CD4-positive, alpha-beta T cell treated with Interleukin-21 for 1 hour (primary cell): Measurements from ENCODE around the gene ABI3BP.
"Not testable (repeated sequence)": the region's sequence is repeated elsewhere in the genome, so short reads cannot be mapped to it uniquely, and the experiment has no call there.

ENCODE experiments used
- DNase-seq: peaks from one replicate; pipeline ENCODE4 v3.0.0-alpha.2; 2020

ABI3BP gene, protein sequence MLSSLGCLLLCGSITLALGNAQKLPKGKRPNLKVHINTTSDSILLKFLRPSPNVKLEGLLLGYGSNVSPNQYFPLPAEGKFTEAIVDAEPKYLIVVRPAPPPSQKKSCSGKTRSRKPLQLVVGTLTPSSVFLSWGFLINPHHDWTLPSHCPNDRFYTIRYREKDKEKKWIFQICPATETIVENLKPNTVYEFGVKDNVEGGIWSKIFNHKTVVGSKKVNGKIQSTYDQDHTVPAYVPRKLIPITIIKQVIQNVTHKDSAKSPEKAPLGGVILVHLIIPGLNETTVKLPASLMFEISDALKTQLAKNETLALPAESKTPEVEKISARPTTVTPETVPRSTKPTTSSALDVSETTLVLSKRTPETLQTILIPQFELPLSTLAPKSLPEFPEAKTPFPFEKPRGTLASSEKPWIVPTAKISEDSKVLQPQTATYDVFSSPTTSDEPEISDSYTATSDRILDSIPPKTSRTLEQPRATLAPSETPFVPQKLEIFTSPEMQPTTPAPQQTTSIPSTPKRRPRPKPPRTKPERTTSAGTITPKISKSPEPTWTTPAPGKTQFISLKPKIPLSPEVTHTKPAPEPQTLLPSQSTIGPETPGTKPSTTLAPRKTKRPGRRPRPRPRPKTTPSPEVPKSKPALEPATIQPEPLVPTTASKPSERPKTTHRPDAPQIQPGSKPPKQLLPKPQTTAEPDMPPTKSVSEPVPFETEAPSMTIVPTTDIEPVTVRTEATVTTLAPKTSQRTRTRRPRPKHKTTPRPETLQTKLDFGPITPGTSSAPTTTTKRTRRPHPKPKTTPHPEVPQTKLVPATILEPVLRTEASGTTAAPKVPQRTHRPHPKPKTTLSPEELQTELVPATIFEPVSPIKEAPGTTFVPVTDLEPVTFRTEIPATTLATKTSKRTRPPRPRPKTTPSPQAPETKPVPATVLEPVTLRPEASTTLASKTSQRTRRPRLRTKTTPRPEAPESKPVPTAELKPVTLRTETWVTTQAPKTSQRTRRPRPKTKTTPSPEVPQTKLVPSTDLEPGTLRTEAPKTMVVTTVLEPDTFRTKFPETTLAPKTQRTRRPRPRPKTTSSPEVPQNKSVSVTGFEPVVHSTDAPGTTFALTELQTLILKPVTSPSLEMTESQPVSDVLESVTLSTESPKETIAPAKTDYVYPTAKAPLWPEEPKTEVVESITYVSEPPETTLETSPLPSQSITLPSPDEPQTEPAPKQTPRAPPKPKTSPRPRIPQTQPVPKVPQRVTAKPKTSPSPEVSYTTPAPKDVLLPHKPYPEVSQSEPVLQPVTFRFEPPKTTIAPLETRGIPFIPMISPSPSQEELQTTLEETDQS (N-terminal part only)

DNA sequence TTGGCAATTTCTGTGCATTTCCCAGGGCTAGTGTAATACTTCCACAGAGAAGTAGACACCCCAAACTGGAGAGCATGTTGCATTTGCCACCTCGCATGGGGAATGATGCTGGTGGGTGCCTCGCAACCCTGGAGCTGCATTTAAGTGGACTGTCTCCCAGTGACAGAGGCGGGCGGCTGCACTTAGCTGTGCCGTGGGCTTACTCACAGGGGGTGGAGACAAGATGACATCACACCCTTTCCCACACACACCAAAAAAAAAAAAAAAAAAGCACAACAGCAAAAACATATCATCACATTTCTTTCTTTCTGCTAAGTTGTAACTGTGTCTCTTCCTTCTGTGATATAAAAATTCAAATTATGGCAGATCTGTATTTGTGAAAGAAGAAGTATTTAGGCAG is at the start of gene ABI3BP:
ABI3BP (minus strand) TSS at position 113 of the 400 bp plus-strand sequence; CDS start at position 76, 37 bp downstream.
- no peak for DNase-seq

DNA sequence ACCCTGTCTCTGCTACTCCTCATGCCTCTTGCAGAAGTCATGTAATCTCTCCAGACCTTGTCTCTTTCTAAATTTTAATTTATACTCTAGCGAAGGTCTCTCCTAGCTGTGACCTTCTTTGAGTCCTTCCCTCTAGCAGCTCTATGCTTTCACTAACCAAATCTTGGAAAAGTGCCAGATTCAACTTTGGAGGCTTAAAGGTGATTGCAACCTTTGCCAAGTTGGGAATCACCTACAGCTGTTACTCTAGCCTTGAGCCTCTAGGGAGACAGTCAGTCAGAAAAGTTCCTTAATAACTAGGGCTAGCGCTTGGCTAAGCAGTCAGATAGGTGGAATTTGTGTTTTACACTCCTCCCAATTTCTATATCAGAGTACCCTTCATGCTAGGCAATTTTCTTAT is 46.1 kb upstream of the ABI3BP start:
- DNase-seq = no peak

DNA sequence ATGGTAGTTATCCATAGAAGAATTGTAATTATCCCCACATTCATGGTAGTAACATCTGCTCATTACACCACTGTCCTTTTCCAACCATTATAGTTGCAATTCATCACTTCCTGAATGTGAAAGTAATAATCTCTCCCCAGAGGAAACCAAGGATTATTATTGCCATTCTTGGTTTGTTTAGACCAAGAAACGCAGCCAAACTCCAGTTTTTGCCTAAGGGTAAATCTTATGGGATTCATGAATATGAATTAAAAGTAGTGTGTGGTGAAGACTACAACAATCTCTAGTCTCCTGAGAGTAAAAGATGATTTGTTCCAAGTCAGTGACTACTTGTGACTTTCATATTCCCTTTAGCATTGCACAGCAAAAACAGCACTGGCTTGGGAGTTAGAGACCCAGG is 45.7 kb upstream of the ABI3BP start:
- no peak for DNase-seq

DNA sequence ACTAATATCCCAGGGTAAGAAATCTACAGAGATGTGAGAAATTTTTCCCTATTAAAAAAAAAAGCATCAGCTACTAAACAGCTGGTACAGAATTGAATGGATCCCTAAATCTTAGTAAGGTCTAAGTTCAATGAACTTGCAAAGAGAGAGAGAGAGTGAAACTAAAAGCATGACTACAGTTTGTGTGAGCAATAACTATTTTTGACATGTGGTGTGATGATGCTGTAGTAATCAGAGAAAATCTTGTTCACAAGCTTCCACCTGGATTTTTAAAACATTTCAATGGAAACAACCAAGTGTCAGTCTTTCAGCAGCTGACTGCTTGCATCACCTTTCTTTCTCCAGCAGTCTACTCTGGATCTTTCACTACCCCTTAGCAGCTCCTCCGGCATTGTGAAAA is 45.2 kb upstream of the ABI3BP start:
- DNase-seq = no peak

DNA sequence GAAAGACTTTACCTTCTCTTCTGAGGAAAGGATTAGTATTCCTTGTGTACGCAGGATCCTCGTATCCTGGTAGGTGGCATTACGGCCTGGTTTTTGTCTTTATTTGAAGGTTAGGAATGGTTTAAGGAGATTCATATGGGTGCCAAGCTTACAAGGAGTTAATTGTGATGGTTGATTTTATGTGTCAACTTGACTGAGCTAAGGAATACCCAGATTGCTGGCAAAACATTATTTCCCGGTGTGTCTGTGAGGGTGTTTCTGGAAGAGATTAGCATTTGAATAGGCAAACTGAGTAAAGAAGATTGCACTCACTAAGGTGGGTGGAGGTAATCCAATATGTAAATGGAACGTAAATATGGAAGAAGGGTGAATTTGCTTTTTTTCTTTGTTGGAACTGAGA is 44.4 kb upstream of the ABI3BP start:
- no peak for DNase-seq

DNA sequence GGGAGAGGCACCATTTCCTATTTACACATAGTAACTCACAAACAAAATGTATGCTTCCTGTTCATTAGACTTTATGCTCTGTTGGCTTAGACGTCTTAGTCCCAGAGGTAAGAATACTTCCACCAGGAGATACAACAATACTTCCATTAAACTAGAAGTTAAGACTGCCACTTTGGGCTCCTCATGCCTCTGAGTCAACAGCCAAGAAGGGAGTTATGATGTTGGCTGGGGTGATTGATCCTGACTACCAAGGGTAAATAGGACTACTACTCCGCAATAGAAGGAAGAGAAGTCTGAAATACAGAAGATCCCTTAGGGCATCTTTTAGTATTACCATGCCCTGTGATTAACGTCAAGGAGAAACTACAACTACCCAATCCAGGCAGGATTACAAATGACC is 43.5 kb upstream of the ABI3BP start:
- DNase-seq = no peak

DNA sequence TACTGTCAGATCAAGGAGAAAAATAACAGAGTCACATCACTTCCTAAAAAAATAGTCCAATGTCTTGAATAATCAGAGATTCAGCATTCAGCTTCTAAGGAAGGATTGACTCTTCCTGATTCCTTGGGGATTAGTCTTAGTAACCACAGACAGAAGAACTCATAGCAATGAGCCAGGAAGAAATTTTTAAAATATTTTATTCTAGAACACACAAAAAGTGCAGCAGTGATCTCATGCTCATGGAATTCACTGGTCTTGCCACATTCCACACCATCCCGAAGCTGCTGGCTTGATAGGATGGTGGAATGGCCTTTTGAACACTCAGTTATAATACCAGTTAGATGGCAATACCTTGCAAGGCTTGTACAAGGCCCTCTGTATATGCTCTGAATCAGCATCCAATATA is 43.0 kb upstream of the ABI3BP start:
- DNase-seq = no peak

DNA sequence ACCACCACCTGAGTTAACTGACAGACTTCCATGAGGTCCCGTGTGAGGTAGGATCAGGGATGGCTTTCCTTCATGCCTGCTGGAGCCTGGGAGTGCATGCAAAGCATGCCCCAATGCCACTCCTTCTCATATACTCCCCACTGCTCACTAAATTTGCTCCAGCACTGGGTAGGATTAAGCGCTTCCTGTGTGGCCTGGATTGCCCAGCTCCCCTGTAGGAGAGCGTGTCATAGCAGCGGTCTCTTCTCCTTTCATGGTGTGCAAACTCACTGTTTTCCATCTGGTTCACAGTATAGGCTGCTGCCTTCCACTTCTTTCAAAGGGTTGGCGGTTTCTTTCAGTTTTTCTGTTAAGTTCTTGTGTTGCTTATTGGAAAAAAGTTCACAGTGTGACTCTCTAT is 34.1 kb upstream of the ABI3BP start:
- DNase-seq = no peak

DNA sequence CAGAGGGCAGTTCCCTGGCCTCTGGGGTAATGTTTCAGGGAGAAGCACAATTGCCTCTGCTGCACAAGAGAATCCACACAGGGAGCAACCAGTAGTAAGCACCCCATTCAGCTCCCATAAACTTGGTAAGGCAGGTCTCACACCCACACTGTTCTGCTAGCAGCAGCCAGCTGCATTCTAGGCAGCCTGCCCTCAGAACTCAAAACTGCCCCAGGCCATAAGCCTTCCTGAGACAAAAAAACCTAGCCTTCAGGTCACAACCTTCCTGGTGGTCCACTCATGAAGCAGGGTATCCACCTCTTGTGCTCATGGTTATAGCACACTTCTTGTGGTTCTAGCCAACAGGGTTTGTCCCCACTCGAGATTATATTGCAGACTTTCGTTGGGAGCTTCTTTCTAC is 33.7 kb upstream of the ABI3BP start:
- no peak for DNase-seq

DNA sequence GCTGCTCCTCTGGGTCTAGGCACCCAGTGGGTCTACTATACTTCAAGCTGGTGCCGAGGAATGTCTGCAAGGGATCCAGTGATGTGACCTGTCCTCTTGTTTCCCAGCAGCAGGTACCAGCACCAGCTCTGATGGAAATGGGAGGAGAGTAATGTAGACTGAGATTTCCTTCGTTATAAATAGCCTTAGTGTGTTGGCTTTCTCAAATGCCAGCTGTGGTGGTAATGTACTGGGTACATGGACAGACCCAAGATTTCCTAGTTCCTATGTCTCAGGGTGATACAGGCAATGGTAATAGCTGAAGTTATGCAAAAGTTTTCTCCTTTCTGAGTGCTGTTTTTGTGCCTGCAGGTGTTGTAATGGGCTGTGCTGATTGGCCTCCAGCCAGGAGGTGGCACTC is 33.0 kb upstream of the ABI3BP start:
- DNase-seq = no peak

DNA sequence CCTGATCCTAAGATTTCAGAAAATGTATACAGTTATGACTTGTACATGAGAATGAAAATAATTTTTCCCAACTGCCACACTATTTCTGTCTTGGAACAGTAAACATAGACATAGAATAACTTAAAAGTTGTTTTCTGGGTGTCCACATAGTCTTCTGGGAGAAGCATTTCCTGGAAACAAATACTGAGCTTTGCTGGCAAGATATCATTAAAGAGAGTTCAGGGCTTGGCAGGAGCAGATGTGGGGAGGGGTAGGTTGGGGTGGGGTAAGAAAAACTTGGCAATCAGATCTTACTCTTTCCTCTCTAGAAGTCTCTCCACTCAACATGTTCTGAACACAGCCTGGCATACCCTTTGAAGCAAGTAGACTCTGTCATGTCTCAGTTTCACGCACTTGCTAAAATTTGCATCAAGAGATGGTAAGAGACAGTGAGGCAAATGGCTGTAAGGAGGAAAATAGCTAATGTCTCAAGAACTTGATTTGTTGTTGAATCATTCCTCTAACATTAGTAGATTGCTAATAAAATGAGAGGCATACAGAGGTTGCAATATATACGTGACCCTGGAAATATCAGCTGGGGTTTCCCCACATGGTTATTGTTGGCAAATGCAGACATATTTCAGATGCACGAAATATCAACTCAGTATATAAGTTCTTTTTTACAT is 27.3 kb upstream of the ABI3BP start:
- DNase-seq = no peak

DNA sequence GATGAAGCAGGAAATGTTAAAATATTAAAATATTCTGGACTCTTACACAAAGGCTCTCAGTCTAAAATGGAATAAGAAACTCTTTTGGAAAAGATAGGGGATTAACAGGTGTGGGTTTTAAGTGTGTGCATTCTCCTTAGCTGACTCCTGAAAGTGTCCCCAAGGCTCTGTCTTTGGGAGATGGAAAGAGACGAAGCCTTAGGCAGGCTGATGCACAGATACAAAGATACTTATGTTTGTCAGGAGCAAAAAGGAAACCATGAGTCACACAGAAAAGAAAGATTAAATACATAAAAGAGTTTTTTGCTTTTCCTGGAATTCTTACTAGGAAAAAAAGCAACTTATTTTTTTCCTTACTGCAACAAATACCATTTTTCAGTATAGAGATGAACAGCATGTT is 23.8 kb upstream of the ABI3BP start:
- no peak for DNase-seq

DNA sequence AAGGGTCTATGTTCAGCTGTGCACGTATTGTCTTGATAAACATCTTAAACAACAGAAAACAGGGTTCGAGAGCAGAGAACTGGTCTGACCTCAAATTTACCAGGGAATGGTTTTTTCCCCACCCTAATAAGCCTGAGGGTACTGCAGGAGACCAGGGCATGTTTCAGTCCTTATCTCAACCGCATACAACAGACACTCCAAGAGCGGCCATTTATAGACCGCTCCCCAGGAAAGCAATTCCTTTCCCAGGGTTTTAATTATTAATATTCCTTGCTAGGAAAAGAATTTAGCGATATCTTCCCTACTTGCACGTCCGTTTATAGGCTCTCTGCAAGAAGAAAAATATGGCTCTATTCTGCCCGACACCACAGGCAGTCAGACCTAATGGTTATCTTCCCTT is 19.1 kb upstream of the ABI3BP start:
- not testable (repeated sequence) for DNase-seq

DNA sequence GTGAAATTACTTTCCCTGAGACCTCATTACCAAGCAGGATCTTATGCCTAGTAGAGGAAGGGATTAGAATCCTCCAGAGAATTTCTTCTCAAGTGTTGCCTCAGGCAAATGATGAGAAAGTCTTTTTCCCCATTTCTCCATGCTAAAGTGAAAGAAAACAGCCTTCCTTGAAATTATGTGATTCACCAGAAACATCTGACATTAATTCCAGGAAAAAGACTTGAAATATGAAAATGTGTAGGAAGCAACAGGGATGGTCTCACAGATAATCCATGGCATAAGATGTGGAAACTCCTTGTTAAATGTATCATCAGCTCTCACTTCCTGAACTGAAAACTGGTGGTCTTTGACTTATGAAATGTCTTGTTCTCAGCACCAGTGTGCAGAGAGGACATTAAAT is 17.9 kb upstream of the ABI3BP start:
- DNase-seq = no peak

DNA sequence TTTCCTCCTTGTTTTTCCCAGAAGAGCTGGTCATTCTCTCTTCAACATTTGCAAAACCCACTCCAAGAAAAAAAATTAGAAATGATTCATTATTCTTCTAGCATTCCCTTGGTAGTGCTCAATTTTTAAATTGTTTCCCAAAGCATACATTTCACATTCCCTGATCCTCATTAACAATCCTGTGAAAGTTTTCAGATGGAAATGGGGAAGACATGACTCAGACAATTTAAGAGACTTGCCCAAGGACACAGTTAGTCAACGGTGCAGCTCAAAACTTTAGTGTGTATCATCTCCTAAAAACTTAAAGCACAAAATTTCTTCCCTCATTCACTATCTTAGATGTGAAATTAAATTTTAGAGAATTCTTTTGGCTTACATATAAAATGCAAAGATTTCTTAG is 17.1 kb upstream of the ABI3BP start:
- no peak for DNase-seq

DNA sequence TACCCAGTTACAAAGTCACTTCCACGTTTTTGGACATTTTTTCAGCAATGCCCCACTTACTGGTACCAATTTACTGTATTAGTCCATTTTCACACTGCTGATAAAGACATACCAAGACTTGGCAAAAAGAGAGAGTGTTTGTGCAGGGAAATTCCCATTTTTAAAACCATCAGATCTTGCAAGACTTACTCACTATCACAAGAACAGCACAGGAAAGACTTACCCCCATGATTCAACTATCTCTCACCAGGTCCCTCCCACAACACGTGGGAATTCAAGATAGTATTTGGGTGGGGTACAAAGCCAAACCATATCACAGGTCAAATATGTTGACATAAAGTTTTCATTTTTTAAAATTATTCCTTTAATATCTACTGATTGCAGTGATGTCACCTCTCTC is 16.2 kb upstream of the ABI3BP start:
- DNase-seq = no peak

DNA sequence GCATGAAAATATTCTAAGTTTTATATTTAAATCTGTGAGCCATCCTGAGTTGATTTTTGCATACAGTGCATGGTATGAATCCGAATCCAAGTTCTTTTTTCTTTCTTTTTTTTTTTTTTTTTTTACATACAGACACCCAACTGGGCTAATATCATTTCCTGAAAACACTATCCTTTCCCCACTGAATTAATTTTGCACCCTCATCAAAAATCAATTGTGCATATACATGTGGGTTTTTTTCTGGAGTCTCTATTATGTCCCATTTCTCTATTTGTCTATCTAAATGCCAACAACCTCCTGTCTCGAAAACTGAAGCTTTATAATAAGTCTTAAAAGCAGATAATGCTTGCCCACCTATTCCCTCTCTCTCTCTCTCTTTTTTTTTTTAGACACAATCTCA is 5.9 kb upstream of the ABI3BP start:
- DNase-seq = no peak

DNA sequence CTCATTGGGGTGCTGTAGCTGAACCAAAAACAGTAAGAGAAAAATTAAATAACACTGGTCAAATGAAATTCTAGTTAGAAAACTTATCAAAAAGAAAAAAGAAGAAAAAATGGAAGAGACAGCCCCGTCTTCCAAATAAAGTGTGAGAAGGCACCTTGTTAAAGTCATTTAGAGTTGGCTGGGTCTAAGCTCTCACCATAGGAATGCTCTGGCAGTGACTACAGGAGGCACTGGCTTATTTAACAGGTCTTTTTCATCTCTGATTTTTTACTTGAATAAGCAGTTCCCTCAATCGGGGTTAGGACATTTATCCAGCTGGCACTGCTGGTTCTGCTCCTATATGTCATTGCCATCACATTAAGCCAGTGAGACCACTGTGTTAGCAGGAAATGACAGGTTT is 1.6 kb upstream of the ABI3BP start:
- no peak for DNase-seq

DNA sequence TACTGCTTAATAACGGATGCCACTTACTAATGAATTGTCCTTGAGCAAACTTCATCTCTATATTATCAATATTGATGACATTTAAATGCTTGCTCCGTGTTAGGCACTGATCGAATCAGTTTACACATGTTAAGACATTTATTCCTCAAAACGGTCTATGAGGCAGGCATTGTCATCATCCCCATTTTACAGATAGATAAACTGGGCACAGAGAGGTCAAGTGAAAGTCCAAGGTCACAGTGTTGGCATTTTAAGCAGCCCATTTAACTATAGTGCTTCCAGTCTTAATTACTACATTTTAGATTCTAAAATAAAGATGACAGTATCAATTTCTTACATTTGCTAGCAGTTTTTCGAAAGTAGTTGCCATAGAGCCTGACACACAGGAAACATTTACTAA is 966 bp upstream of the ABI3BP start:
- no peak for DNase-seq

DNA sequence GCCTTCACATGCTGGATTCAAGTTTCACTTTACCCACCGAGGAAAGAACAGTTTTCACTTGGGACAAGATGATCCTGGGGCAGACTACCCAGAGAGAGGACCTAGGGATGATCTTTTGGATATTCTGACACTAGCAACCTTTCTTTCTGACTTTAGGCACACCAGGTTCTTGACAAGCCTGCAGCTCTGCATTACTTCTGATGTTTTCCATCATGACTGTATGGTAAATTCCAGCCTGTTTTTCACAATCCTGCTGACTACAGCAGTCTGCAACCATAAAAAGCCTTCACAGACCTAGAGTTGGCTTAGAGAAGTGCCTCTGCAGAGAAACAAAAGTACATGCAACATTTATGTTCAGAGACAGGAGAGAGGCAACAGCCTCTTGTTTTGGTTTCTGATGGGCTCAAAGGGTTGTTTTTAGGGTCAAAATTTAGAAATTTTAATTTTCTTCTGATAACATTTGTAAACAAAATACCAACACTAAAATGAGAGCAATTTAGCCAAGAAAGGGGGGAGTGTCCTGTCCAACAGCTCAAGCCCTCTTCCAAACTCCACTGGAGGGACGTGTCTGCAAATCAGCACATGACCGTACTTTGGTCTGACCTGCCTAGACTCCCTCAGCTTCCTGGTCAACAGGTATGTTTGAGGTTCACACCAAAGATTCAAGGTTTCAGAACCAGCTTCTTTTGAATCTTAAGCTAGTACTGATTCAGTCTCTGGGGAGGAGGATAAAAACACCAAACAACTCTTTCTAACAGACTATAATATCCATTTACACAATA is 799 bp downstream of the ABI3BP start:
- DNase-seq = no peak

DNA sequence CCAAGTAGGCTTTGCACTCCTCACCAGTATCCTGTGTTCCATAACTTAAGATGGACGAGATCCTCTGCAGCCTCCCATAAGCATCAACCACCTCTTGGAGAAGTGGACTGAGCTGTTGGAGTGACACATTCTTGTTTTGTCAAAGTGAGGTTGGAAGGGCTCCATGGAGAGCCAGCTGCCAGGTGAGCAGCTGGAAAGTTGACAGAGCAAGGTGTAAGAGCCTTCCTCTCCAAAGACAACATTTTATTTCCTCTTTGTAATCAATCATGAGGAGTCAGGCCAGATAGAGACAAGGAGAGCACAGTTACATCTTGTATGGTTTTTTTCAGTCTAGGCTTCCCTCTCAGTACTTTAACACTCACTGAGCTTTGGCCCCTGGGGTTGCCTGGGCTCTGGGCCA is 5.1 kb downstream of the ABI3BP start:
- DNase-seq = no peak

DNA sequence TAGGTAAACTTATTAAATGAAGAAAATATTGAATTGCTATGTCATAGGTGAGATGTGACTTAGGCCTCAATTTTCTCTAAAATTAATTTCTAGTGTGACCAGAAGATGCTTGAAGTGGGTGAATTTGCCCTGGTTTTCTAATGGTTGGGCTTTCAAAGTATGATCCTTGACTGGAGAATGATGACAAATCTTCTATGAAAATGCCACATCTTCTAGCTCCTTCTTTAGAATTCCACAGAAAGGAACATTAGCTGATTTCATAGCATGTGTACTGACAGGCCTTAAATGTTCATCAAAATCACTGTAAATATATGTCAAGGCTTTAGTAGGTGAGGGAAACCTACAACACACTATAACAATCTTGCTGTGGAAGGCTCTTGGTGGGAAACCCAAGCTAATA is 8.9 kb downstream of the ABI3BP start:
- DNase-seq = no peak
